ENCODE measurements around the gene RBBP9.
"Not testable (repeated sequence)": the region's sequence is repeated elsewhere in the genome, so short reads cannot be mapped to it uniquely, and the experiment has no call there.

The RBBP9 gene

GRCh38 chr20:18527836-18528235 lies 30.8 kb upstream of the RBBP9 start:
- H3K36me3 ChIP-seq (ENCODE audit: low read depth): peaks cover 89% of the 10 kb centered on the region
- TF ChIP-seq CTCF (IDR thresholded peaks at IDR 0.05; ENCODE audit: poor library complexity, severe bottlenecking): no peak

GRCh38 chr20:18527339-18527738 lies 30.3 kb upstream of the RBBP9 start:
- no peak for DNase-seq (ENCODE audit: low spot score)
- no peaks in the 10 kb centered on the region for H3K27me3 ChIP-seq (ENCODE audit: insufficient read depth, poor library complexity, severe bottlenecking)
- ATAC-seq (ENCODE audit: low read depth): no peak
- no peak overlapping the region for H3K4me3 ChIP-seq (ENCODE audit: severe bottlenecking)
- TF ChIP-seq CTCF (IDR thresholded peaks at IDR 0.05; ENCODE audit: poor library complexity, severe bottlenecking): no peak
- H3K4me1 ChIP-seq (ENCODE audit: insufficient read depth, poor library complexity, severe bottlenecking): peaks cover 15% of the 10 kb centered on the region
- peak overlapping the region; percentile 16 for H3K27ac ChIP-seq (ENCODE audit: poor library complexity, severe bottlenecking)
- peaks cover 84% of the 10 kb centered on the region for H3K36me3 ChIP-seq (ENCODE audit: low read depth)
- no peaks in the 10 kb centered on the region for H3K9me3 ChIP-seq (ENCODE audit: severe bottlenecking)

More at GRCh38 chr20:18527836-18528235, 30.8 kb upstream of the RBBP9 start:
- H3K4me3 ChIP-seq (ENCODE audit: severe bottlenecking): no peak overlapping the region
- DNase-seq (ENCODE audit: low spot score): no peak
- peaks cover 15% of the 10 kb centered on the region for H3K4me1 ChIP-seq (ENCODE audit: insufficient read depth, poor library complexity, severe bottlenecking)
- no peaks in the 10 kb centered on the region for H3K9me3 ChIP-seq (ENCODE audit: severe bottlenecking)
- H3K27me3 ChIP-seq (ENCODE audit: insufficient read depth, poor library complexity, severe bottlenecking): no peaks in the 10 kb centered on the region
- ATAC-seq (ENCODE audit: low read depth): peak; percentile 76
- peak overlapping the region; percentile 16 for H3K27ac ChIP-seq (ENCODE audit: poor library complexity, severe bottlenecking)

GRCh38 chr20:18526761-18527160 lies 29.7 kb upstream of the RBBP9 start:
- DNase-seq (ENCODE audit: low spot score); H3K27me3 ChIP-seq (ENCODE audit: insufficient read depth, poor library complexity, severe bottlenecking); H3K27ac ChIP-seq (ENCODE audit: poor library complexity, severe bottlenecking); ATAC-seq (ENCODE audit: low read depth); H3K9me3 ChIP-seq (ENCODE audit: severe bottlenecking); H3K4me3 ChIP-seq (ENCODE audit: severe bottlenecking): not testable (repeated sequence)
- Histone ChIP-seq H3K36me3 (ENCODE audit: low read depth) (peaks cover 78% of the 10 kb centered on the region), H3K4me1 (ENCODE audit: insufficient read depth, poor library complexity, severe bottlenecking) (peaks cover 15% of the 10 kb centered on the region)

GRCh38 chr20:18524646-18525045 lies 27.6 kb upstream of the RBBP9 start:
- Histone ChIP-seq H3K9me3 (ENCODE audit: severe bottlenecking) (no peaks in the 10 kb centered on the region), H3K36me3 (ENCODE audit: low read depth) (peaks cover 60% of the 10 kb centered on the region), H3K27me3 (ENCODE audit: insufficient read depth, poor library complexity, severe bottlenecking) (no peaks in the 10 kb centered on the region), H3K4me1 (ENCODE audit: insufficient read depth, poor library complexity, severe bottlenecking) (peaks cover 15% of the 10 kb centered on the region), H3K4me3 (ENCODE audit: severe bottlenecking) (no peak overlapping the region), H3K27ac (ENCODE audit: poor library complexity, severe bottlenecking) (peak overlapping the region; percentile 86)
- peak; percentile 74 for DNase-seq (ENCODE audit: low spot score)
- ATAC-seq (ENCODE audit: low read depth): peak; percentile 93
- TF ChIP-seq CTCF (IDR thresholded peaks at IDR 0.05; ENCODE audit: poor library complexity, severe bottlenecking): no peak

- H3K36me3 ChIP-seq (ENCODE audit: low read depth): peaks cover 44% of the 10 kb centered on the region
- no peak for DNase-seq (ENCODE audit: low spot score)
- no peaks in the 10 kb centered on the region for H3K9me3 ChIP-seq (ENCODE audit: severe bottlenecking)
- H3K4me3 ChIP-seq (ENCODE audit: severe bottlenecking): no peak overlapping the region
- TF ChIP-seq CTCF (IDR thresholded peaks at IDR 0.05; ENCODE audit: poor library complexity, severe bottlenecking): no peak
- no peaks in the 10 kb centered on the region for H3K27me3 ChIP-seq (ENCODE audit: insufficient read depth, poor library complexity, severe bottlenecking)
- ATAC-seq (ENCODE audit: low read depth): no peak
- peak overlapping the region; percentile 86 for H3K27ac ChIP-seq (ENCODE audit: poor library complexity, severe bottlenecking)
- H3K4me1 ChIP-seq (ENCODE audit: insufficient read depth, poor library complexity, severe bottlenecking): peaks cover 15% of the 10 kb centered on the region
Measured at GRCh38 chr20:18523066-18523465, 26.0 kb upstream of the RBBP9 start.

- peaks cover 38% of the 10 kb centered on the region for H3K36me3 ChIP-seq (ENCODE audit: low read depth)
- H3K27ac ChIP-seq (ENCODE audit: poor library complexity, severe bottlenecking): peak overlapping the region; percentile 86
- H3K27me3 ChIP-seq (ENCODE audit: insufficient read depth, poor library complexity, severe bottlenecking); H3K9me3 ChIP-seq (ENCODE audit: severe bottlenecking); ATAC-seq (ENCODE audit: low read depth); H3K4me3 ChIP-seq (ENCODE audit: severe bottlenecking); DNase-seq (ENCODE audit: low spot score): not testable (repeated sequence)
- H3K4me1 ChIP-seq (ENCODE audit: insufficient read depth, poor library complexity, severe bottlenecking): peaks cover 15% of the 10 kb centered on the region
Measured at GRCh38 chr20:18522066-18522465, 25.0 kb upstream of the RBBP9 start.

All from RWPE2 (cell line).